CD4-positive, alpha-beta T cell (primary cell): Measurements from ENCODE around the gene AGBL4. TPM values are rescaled to one million over a fixed set of nuclear protein-coding genes. Genes with fewer than 3 reads are reported as not detected.

ENCODE experiments used
- ATAC-seq: fragments of 200-7000 bp; cut with Tn5 transposase; one replicate; pipeline ENCODE4 v1.10.0; 2022; ENCODE audit warnings: mild to moderate bottlenecking; ENCODE audit not compliant: poor library complexity
- CTCF ChIA-PET: fragments of 350-600 bp; sonication (Branson Sonifier 250); formaldehyde crosslinking; loops from one replicate; lab custom pipeline; 2021; ENCODE audit warnings: antibody characterized with exemption, inconsistent platforms; lab: Charles Lee
- POLR2A ChIA-PET: fragments of 350-600 bp; sonication (Branson Sonifier 250); formaldehyde crosslinking; loops from one replicate; lab custom pipeline; 2021; ENCODE audit warnings: antibody characterized with exemption, inconsistent platforms; lab: Charles Lee
- DNase-seq, 14 experiments: peaks; one replicate each; pipeline ENCODE4 v3.0.0-alpha.2; 2013 to 2020; ENCODE audit warnings: mixed read lengths in 2 of 14
- H3K27ac ChIP-seq, 2 donors: one replicate each; pipeline versions ENCODE4 v1.5.1 to v1.7.0; 2013; ENCODE audit warnings: low read length in 2 of 2, low read depth in 1 of 2, mild to moderate bottlenecking in 1 of 2
- H3K27me3 ChIP-seq, 2 experiments: 1 replicate in 1 of 2; 2 replicates in 1 of 2; pipeline versions ENCODE4 v1.6.1 to v1.7.0; 2013; ENCODE audit warnings: low read length in 2 of 2, control low read depth in 1 of 2, mild to moderate bottlenecking in 1 of 2, moderate library complexity in 1 of 2; ENCODE audit not compliant: insufficient read depth in 2 of 2, control insufficient read depth in 1 of 2
- H3K36me3 ChIP-seq: one replicate; pipeline ENCODE4 v1.6.1; 2013; ENCODE audit warnings: low read length, control low read depth; ENCODE audit not compliant: insufficient read depth
- H3K4me1 ChIP-seq: one replicate; pipeline ENCODE4 v1.6.1; 2013; ENCODE audit warnings: low read length, control low read depth; ENCODE audit not compliant: insufficient read depth
- H3K4me3 ChIP-seq: one replicate; pipeline ENCODE4 v1.5.1; 2013; ENCODE audit warnings: mild to moderate bottlenecking, low read length, moderate library complexity
- H3K9me3 ChIP-seq, 2 experiments: 1 replicate in 1 of 2; 2 replicates in 1 of 2; pipeline versions ENCODE4 v1.6.1 to v1.7.0; 2013; ENCODE audit warnings: low read length in 2 of 2, mild to moderate bottlenecking in 2 of 2, control low read depth in 1 of 2, moderate library complexity in 1 of 2; ENCODE audit not compliant: control insufficient read depth in 1 of 2, insufficient read depth in 1 of 2
- H3K27ac Mint-ChIP-seq: one replicate; pipeline ENCODE4 v1.8.0; 2020; ENCODE audit warnings: mixed read lengths
- H3K27me3 Mint-ChIP-seq: one replicate; pipeline ENCODE4 v1.8.0; 2021; ENCODE audit warnings: mixed read lengths
- H3K36me3 Mint-ChIP-seq: one replicate; pipeline ENCODE4 v1.8.0; 2021; ENCODE audit warnings: low read depth, mixed read lengths
- H3K4me1 Mint-ChIP-seq: one replicate; pipeline ENCODE4 v1.8.0; 2021; ENCODE audit warnings: low read depth, mixed read lengths
- H3K4me3 Mint-ChIP-seq: one replicate; pipeline ENCODE4 v1.8.0; 2020; ENCODE audit warnings: mild to moderate bottlenecking, mixed read lengths
- H3K9me3 Mint-ChIP-seq: one replicate; pipeline ENCODE4 v1.8.0; 2020; ENCODE audit warnings: mixed read lengths
- intact Hi-C, 2 experiments: fragments of 100-400 bp; cut with DNase I in 1 of 2; cut with micrococcal nuclease in 1 of 2; formaldehyde crosslinking; loops; one replicate each; pipeline versions ENCODE4 v1.15.1 to v1.9.0; 2023 to 2025; cut with DNase I, micrococcal nuclease
- total RNA-seq, 174 experiments: library from RNA in 2 of 174; stranded (reverse) in 2 of 174; gene quantifications; one replicate each; pipeline ENCODE4 v1.2.3 and lab custom pipeline; 2021 to 2026
- TF ChIP-seq, protein P1 (sequence below): fragments of 200-600 bp; IDR thresholded peaks from one replicate; pipeline ENCODE4 v1.8.0; 2022; ENCODE audit warnings: antibody characterized with exemption, mild to moderate bottlenecking

AGBL4 gene
- total RNA-seq, 2 experiments from 2014 or later = 0.11 TPM; not detected in 1

GRCh38 chr1:48939828-48940227 is 1083.9 kb downstream of the AGBL4 start:
- CTCF ChIA-PET = no interaction called here
- no peak overlapping the region for H3K27ac Mint-ChIP-seq
- intact Hi-C loops = no loop called here

DNA sequence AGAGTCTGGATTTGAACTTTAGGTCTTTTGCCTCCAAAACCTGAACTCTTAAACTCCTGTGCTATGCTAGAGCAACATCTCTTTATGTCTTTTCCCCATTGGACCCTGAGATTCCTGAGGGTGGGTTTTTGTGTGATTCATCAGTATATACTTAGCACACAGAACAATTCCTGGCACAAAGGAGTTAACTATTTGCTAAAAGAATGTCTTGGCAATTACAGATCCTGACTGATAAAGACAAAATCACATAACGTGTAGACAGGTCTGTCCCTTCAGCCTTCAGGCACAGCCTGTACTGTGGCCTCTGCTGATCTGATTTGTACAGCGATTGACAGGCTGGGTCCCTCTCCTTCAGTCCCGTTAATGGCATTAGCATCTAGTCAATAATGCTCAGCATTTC is 1084.7 kb downstream of the AGBL4 start:
- H3K27me3 Mint-ChIP-seq = no peaks in the 10 kb centered on the region
- TF ChIP-seq, protein P1, sequence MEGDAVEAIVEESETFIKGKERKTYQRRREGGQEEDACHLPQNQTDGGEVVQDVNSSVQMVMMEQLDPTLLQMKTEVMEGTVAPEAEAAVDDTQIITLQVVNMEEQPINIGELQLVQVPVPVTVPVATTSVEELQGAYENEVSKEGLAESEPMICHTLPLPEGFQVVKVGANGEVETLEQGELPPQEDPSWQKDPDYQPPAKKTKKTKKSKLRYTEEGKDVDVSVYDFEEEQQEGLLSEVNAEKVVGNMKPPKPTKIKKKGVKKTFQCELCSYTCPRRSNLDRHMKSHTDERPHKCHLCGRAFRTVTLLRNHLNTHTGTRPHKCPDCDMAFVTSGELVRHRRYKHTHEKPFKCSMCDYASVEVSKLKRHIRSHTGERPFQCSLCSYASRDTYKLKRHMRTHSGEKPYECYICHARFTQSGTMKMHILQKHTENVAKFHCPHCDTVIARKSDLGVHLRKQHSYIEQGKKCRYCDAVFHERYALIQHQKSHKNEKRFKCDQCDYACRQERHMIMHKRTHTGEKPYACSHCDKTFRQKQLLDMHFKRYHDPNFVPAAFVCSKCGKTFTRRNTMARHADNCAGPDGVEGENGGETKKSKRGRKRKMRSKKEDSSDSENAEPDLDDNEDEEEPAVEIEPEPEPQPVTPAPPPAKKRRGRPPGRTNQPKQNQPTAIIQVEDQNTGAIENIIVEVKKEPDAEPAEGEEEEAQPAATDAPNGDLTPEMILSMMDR = no peak

More at GRCh38 chr1:48939828-48940227, 1083.9 kb downstream of the AGBL4 start:
- no peaks in the 10 kb centered on the region for H3K4me1 ChIP-seq
- H3K9me3 ChIP-seq = no peaks in the 10 kb centered on the region
- no peak overlapping the region for H3K27ac ChIP-seq
- Mint-ChIP-seq H3K4me3 (no peak overlapping the region), H3K4me1 (no peaks in the 10 kb centered on the region), H3K36me3 (no peaks in the 10 kb centered on the region), H3K27me3 (no peaks in the 10 kb centered on the region), H3K9me3 (no peaks in the 10 kb centered on the region)
- no peak overlapping the region for H3K4me3 ChIP-seq
- no peaks in the 10 kb centered on the region for H3K36me3 ChIP-seq
- no peak for ATAC-seq
- no peaks in the 10 kb centered on the region for H3K27me3 ChIP-seq
- TF ChIP-seq, protein P1 = no peak
- no peak for DNase-seq
- POLR2A ChIA-PET = no interaction called here

GRCh38 chr1:48937732-48938131 is 1086.0 kb downstream of the AGBL4 start:
- ATAC-seq (no peak), DNase-seq (no peak)
- no peaks in the 10 kb centered on the region for H3K9me3 ChIP-seq
- H3K27me3 Mint-ChIP-seq = no peaks in the 10 kb centered on the region
- H3K36me3 ChIP-seq = no peaks in the 10 kb centered on the region
- no peaks in the 10 kb centered on the region for H3K27me3 ChIP-seq
- no peaks in the 10 kb centered on the region for H3K36me3 Mint-ChIP-seq
- H3K27ac Mint-ChIP-seq = no peak overlapping the region
- POLR2A ChIA-PET = no interaction called here
- H3K4me1 Mint-ChIP-seq = no peaks in the 10 kb centered on the region
- no peaks in the 10 kb centered on the region for H3K4me1 ChIP-seq
- H3K4me3 Mint-ChIP-seq = no peak overlapping the region
- TF ChIP-seq, protein P1 = no peak
- no peak overlapping the region for H3K4me3 ChIP-seq
- intact Hi-C loops = no loop called here
- CTCF ChIA-PET = no interaction called here
- H3K9me3 Mint-ChIP-seq = no peaks in the 10 kb centered on the region
- H3K27ac ChIP-seq = no peak overlapping the region

More for the DNA sequence above, 1084.7 kb downstream of the AGBL4 start:
- Mint-ChIP-seq H3K4me1 (no peaks in the 10 kb centered on the region), H3K9me3 (no peaks in the 10 kb centered on the region), H3K36me3 (no peaks in the 10 kb centered on the region), H3K4me3 (no peak overlapping the region), H3K27ac (no peak overlapping the region)
- DNase-seq (no peak), ATAC-seq (no peak)
- Histone ChIP-seq H3K4me3 (no peak overlapping the region), H3K9me3 (no peaks in the 10 kb centered on the region), H3K27ac (no peak overlapping the region), H3K27me3 (no peaks in the 10 kb centered on the region), H3K4me1 (no peaks in the 10 kb centered on the region), H3K36me3 (no peaks in the 10 kb centered on the region)
- intact Hi-C loops = no loop called here
- POLR2A ChIA-PET = no interaction called here
- CTCF ChIA-PET = no interaction called here
